Sigmoid colon (tissue), 4 donors: ENCODE measurements around the gene RTN4.

ENCODE experiments used
- POLR2AphosphoS5 ChIP-seq, 4 donors: sonication (generic); formaldehyde crosslinking; IDR thresholded peaks; one replicate each; pipeline ENCODE4 v1.6.1; 2017; ENCODE audit warnings: antibody characterized with exemption in 4 of 4
- TF ChIP-seq, protein P1 (sequence below), 4 experiments: fragments of 450-650 bp in 3 of 4; fragments of 200-600 bp in 1 of 4; IDR thresholded peaks; one replicate each; pipeline ENCODE4 v1.5.1; 2016 to 2019; ENCODE audit warnings: antibody characterized with exemption in 4 of 4, mild to moderate bottlenecking in 3 of 4, moderate library complexity in 2 of 4

DNA sequence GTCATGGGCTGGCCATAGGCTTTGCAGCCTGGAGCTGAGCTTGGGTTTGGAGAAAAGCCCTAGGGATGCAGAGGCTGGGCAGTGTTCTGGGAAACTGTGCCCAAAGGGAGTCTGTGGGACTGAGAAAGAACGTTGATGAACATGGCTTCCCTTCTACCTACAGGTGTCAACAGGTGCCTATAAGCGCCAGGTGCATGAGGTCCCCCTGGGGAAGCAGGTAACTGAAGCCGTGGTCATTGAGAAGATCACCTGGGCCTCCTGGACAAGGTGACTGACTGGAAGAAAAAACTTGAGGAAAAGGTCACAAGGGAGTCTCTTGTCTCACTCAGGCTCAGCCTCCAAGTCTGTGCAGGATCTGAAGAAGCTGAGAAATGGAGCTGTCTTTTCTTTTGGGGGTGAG is 83.4 kb downstream of the RTN4 start:
- TF ChIP-seq, protein P1, sequence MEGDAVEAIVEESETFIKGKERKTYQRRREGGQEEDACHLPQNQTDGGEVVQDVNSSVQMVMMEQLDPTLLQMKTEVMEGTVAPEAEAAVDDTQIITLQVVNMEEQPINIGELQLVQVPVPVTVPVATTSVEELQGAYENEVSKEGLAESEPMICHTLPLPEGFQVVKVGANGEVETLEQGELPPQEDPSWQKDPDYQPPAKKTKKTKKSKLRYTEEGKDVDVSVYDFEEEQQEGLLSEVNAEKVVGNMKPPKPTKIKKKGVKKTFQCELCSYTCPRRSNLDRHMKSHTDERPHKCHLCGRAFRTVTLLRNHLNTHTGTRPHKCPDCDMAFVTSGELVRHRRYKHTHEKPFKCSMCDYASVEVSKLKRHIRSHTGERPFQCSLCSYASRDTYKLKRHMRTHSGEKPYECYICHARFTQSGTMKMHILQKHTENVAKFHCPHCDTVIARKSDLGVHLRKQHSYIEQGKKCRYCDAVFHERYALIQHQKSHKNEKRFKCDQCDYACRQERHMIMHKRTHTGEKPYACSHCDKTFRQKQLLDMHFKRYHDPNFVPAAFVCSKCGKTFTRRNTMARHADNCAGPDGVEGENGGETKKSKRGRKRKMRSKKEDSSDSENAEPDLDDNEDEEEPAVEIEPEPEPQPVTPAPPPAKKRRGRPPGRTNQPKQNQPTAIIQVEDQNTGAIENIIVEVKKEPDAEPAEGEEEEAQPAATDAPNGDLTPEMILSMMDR (IDR thresholded peaks at IDR 0.05), result no peak
- TF ChIP-seq POLR2AphosphoS5 (IDR thresholded peaks at IDR 0.05), result no peak
